GM08714 (cell line): ENCODE data around the gene CHST15.
"Not testable (repeated sequence)": the region's sequence is repeated elsewhere in the genome, so short reads cannot be mapped to it uniquely, and the experiment has no call there.

ENCODE experiments used
- H3K4me3 ChIP-seq: fragments of 200-500 bp; sonication (Bioruptor generic); 2 replicates; pipeline ENCODE4 v1.5.1; 2014; ENCODE audit warnings: mild to moderate bottlenecking, low read length, inconsistent platforms
- ZNF274 ChIP-seq: IDR thresholded peaks from 2 replicates; pipeline ENCODE4 v1.6.1; 2012; ENCODE audit warnings: mild to moderate bottlenecking, low read depth, low read length

The CHST15 gene

GRCh38 chr10:124045801-124046355 is 47.5 kb downstream of the CHST15 start:
- no peak for TF ChIP-seq ZNF274
- no peak overlapping the region for H3K4me3 ChIP-seq

DNA sequence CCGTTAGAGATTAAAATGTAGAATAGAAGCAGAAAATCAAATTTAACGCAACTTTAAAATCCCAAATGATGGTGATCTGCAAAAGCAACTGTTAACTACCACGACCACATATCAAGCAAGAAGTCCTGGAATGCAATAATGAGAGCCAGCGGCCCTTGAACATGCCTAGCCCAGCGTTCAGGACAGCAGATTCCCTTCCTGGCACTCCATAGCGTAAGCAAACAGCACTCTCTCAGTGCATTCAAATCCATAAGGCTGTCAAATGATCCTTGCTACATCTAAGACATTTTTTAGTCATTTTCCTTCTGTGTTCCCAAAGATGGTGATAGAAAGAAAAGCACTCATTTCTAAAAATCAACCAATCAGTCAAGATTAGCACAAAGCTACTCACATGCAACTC is 48.1 kb downstream of the CHST15 start:
- no peak overlapping the region for H3K4me3 ChIP-seq
- TF ChIP-seq ZNF274, result no peak

DNA sequence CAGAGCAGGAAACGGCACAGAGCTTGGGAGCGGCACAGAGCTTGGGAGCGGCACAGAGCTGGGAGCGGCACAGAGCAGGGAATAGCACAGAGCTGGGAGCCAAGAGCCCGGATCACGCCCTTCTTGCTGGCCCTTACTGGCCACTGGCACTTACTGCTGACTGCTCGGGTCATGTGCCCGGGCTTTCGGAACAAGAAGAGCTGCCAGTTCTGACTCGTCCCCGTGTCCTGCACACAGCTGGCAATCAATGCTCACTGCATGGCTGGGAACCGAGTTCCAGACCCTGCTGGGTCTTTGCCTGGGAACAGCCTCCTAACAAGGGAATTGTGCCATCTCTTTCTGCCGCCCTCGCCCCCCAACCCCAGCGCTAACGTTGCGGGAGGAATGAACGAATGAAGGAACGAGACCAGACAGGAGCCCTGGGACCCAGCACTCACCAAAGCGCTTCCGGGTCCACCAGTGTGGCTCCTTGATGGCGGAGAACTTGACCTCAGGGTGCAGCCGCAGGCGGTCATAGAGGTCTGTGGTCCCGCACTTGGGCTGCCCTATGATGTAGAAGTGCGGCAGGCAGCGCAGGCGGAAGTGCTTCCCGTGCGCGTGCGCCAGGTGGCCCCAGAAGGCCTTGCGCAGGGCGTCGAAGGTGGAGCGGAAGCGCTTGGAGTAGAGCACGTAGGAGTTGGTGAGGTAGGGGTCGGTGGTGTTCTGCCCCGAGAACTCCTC is 49.1 kb downstream of the CHST15 start:
- no peak for TF ChIP-seq ZNF274
- no peak overlapping the region for H3K4me3 ChIP-seq

DNA sequence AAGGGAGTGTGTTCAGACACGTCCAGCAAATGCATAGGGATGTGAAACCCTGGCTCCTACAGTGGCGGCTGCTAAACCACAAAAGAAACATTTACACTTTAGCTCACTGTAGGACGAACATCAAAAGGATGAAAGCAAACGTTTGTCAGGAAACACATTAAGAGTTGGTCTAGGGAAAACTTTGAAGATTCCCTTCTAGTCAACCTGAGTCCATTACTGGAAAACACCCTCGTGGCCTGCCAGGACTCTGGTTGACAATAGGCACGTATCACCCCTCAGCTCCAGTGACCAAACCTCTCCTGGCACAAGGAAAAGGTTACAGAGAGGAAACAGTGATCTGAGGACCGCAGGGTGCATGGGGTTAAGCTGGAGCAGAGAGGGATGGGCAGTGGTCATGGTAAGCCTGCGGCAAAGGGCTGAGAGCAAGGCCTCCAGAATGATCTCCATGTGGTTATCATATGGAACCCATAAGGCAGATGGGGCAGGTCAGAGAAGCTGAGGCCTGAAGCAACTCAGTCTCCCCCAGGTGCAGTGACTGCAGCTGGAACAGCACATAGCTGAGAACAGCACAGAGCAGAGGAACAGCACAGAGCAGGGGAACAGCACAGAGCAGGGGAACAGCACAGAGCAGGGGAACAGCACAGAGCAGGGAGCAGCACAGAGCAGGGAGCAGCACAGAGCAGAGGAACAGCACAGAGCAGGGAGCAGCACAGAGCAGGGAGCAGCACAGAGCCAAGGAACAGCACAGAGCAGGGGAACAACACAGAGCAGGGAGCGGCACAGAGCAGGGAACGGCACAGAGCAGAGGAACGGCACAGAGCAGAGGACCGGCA is 49.9 kb downstream of the CHST15 start:
- TF ChIP-seq ZNF274, result no peak
- no peak overlapping the region for H3K4me3 ChIP-seq

DNA sequence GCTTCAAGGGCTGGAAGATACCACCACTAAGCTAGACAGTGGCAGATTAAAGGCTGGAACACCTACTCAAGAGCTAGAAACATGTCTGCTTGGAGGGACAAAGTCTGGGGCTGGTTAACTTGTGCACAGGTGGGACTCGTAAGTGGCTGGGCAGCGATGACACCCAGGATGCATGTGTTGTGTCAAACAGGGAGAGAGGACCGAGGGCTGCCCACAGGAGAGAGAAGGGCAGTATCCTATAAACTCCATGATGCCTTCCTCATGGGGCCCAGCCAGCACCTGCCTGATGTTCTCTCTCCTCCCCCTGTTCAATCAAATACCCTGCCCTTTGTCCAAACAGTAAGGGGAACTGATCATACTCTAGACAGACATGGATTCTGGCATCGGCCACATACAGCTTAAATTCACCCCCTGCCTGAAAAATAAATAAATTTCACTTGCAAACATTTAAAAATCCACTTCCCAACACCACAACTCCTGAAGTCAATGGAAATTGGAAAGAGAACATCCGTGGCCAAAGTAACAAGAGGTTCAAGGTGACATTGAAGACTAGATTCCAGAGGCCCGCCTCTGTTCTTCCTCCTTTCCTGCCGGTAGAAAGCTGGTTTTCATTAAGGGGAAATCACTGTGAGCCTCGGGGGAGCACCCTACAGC is 50.6 kb downstream of the CHST15 start:
- no peak for TF ChIP-seq ZNF274
- no peak overlapping the region for H3K4me3 ChIP-seq

- no peak for TF ChIP-seq ZNF274
- no peak overlapping the region for H3K4me3 ChIP-seq
Measured at GRCh38 chr10:124041675-124042445, 51.5 kb downstream of the CHST15 start.

- H3K4me3 ChIP-seq, result no peak overlapping the region
- TF ChIP-seq ZNF274, result no peak
Measured at GRCh38 chr10:124040451-124041188, 52.8 kb downstream of the CHST15 start.

DNA sequence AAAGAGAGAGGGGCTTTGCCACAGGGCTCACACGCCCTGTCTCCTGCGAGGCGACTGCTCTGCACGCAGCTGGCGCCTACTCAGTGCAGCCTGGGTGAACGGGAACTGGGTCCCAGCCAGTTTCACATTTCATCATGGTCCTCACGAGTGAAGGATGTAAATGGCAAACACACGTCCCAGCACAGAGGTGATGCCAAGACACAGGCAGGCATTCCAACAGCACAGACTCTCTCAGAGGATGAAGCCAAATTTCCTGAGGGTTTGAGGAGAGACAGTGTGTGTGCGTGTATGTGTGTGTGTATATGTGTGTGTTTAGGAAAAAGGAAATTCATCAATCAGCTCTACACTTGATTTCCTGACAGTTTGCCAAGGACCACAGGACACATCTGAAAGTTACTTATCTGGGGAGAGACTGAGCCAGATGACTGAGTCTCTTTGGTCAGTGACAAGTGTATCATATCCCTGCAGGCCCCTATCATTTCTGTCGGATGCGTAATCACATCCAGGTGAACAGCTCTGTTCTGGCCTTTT is 53.9 kb downstream of the CHST15 start:
- TF ChIP-seq ZNF274, result no peak
- no peak overlapping the region for H3K4me3 ChIP-seq

DNA sequence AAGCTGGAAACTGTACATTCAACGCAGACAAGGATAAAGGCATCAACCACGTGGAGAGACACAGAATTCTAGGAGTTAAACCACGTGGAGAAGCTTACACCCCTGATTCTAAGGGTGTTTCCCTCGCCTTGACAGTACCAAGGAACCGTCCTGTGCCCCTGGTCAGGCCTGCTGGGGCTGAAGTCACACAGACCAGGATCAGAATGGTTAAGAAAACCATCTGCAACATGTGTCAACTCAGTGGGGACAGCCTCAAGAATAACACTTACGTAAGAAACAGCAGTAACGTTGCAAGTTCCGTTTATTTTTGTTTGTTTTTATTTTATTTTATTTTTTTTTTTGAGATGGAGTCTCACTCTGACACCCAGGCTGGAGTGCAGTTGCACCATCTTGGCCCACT is 55.6 kb downstream of the CHST15 start:
- TF ChIP-seq ZNF274, result no peak
- H3K4me3 ChIP-seq, result no peak overlapping the region

DNA sequence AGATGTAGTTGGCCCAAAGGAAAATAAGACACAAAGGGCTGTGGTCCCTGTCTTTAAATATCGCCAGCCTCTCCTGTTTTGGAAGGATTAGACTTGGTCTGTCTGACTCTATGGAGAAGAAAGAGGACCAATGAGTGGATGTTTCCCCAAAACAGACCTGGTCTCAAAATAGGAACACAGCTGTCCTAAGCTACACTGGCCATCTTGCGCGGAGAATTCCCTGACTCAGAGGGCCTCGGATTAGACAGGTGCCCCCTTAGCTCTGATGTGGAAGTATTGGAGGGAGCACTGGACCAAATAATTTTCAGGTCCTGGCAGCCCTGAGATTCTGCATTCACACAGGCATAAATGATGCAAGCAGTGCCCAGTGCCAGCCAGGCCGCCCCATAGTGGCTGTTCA is 56.1 kb downstream of the CHST15 start:
- no peak overlapping the region for H3K4me3 ChIP-seq
- no peak for TF ChIP-seq ZNF274

GRCh38 chr10:124036746-124037145 is 56.7 kb downstream of the CHST15 start:
- no peak overlapping the region for H3K4me3 ChIP-seq
- TF ChIP-seq ZNF274, result no peak

GRCh38 chr10:124035928-124036558 is 57.4 kb downstream of the CHST15 start:
- TF ChIP-seq ZNF274, result no peak
- H3K4me3 ChIP-seq, result peak overlapping the region; percentile 4; the same call in 1 of the 2 replicates

DNA sequence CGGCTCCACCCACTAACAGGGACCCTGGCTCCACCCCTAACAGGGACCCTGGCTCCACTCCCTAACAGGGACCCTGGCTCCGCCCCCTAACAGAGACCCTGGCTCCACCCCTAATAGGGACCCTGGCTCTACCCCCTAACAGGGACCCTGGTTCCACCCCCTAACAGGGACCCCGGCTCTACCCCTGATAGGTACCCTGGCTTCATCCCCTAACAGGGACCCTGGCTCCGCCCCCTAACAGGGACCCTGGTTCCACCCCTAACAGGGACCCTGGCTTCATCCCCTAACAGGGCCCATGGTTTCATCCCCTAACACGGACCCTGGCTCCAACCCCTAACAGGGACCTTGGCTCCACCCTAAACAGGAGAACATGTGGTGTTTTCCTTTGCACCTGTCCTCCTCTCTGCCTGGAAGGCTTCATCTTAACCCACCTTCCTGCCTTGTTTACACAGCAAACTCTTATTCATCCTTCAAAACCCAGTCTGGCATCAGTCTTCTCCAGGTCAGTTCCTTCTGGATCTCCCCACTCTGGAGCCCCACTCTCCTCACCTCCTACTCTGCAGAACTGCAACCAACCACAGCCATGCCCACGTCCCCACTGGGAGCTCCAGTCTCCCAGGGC is 58.0 kb downstream of the CHST15 start:
- H3K4me3 ChIP-seq, result no peak overlapping the region
- no peak for TF ChIP-seq ZNF274

DNA sequence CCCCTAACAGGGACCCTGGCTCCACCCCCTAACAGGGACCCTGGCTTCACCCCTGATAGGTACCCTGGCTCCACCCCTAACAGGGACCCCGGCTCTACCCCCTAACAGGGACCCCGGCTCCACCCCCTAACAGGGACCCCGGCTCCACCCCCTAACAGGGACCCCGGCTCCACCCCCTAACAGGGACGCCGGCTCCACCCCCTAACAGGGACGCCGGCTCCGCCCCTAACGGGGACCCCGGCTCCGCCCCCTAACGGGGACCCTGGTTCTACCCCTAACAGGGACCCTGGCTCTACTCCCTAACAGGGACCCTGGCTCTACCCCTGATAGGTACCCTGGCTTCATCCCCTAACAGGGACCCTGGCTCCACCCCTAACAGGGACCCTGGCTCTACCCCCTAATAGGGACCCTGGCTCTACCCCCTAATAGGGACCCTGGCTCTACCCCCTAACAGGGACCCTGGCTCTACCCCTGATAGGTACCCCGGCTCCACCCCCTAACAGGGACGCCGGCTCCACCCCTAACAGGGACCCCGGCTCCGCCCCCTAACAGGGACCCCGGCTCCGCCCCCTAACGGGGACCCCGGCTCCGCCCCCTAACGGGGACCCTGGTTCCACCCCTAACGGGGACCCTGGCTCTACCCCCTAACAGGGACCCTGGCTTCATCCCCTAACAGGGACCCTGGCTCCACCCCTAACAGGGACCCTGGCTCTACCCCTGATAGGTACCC is 58.7 kb downstream of the CHST15 start:
- not testable (repeated sequence) for H3K4me3 ChIP-seq
